ENCODE results near the gene PCSK7.
"Not testable (repeated sequence)": the region's sequence is repeated elsewhere in the genome, so short reads cannot be mapped to it uniquely, and the experiment has no call there.

PCSK7 gene

DNA sequence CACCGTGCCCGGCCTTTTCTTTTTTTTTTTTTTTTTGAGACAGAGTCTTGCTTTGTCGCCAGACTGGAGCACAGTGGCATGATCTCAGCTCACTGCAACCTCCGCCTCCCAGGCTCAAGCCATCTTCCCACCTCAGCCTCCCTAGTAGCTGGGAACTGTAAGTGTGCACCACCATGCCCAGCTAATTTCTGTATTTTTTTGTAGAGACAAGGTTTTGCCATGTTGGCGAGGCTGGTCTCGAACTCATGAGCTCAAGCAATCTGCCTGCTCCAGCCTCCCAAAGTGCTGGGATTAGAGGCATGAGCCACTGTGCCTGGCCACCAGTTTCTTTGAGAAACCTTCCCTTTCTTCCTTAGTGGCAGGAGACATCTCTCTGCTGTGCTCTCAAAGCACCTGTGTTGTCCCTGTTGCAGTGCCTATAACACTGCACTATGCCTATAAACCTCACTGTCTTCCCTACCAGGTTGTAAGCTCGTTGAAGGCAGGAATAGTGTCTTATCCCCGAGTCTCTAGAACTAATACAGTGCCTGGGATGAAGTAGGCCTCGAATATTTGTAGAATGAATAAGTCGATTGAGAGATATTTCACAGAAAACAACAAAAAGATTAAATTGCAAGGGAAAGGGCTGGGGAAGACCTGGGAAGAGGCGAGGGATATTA is 19.0 kb downstream of the PCSK7 start:
- no peak for DNase-seq

- no peak for DNase-seq
Measured at GRCh38 chr11:117210620-117211019, 21.3 kb downstream of the PCSK7 start.

DNA sequence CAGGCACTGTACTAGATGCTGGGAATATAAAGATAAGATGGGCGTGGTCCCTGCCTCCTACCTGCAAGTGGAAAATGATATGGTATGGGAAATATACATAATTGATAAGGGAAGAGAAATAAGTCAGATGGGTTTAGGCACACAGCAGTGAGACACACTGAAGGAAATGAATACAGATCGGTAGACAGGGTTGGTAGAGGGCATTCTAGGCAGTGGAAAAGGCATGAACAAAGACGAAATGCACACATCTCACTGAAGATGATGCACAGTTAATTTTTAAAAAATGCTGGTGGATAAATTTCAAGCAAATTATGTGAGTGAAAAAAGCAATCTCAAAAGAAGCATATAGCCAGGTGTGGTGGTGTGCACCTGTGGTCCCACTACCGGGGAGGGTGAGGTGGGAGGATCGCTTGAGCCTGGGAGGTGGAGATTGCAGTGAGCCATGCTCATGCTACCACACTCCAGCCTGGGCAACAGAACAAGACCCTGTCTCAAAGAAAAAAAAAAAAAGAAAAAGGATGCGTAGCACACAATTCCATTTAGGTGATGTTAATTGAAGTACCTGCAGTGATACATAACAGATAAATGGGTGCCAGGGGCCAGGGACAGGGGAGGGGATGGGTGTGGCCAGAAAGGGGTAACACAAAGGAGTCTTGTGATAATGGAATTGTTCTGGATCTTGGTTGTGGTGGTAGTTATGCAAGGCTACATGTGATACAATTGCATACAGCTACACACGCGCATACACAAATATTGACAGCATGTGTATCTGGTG is 22.3 kb downstream of the PCSK7 start:
- not testable (repeated sequence) for DNase-seq

DNA sequence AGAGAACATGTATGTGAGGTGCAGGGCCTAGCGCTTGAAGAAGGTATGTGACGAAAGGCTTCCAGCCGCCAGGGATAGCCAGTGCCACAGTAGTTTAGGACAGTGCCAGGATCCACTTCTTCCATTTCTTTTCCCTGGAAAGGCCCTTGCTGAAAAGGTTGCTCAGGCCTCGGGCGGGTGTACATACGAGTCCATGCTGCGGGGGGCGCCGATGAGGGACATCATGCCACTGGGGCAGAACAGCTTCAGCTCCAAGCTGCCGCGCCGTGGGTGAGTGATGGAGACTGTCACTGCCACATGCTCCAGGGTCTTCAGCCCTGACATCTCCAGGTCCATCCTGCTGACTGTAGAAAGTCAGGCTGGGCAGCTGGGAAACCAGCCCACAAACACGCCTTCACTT is 23.2 kb downstream of the PCSK7 start:
- DNase-seq = not testable (repeated sequence)

DNA sequence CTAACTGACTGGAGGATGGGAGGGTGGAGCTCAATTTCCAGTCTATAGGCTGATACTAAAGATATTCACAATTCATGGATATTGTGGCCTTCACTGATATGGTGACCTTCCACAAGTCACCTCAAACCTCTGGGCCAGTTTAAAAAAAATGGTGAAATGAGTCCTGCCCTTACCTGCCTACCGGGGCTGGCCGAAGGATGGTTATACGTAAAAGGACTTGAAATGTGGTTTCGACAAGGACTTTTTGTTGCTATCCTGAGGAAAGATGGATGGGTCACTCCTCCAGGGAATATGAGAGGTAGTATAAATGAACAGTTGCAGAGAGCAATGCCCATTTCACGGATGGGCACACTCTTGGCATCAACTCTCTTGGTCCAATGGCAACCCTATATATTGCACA is 24.4 kb downstream of the PCSK7 start:
- DNase-seq = not testable (repeated sequence)

DNA sequence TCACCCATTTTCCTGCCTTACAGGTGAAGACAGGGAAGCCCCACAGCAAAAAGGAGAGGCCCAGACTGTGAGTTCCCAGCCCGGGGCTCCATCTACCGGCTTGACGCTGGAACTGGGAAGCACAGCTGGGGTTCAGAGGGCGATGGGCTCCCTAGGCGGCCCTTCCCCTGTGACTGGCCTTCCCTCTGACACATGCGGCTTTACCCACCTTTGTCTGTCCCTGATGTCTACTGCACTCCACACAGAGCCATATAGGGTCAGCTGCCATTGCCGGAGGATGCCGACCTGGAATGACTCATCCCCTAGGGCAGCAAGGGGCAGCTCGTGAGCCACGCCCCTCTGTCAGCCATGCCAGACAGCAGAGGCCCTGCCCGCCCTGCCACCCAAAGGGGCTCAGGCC is 25.0 kb downstream of the PCSK7 start:
- DNase-seq = not testable (repeated sequence)

DNA sequence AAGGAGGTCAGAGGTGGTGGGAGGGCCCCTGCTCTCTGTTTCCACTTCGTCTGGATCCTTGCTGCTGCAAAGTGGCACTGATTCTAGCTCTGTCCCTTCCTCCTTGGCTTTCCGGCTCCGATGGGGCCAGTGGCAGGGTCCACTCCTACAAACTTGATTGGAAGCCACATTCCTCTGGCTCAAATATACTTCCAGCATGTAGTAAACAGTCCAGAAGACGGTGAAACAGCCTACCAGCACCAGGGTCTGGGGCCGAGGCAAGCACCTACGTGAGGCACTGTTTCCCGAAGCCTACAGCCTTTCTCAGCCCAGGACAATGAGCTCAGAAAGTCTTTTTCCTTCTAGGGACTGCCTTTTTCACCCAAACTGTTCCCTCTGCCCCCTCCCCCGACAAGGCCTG is 25.8 kb downstream of the PCSK7 start:
- not testable (repeated sequence) for DNase-seq

- no peak for DNase-seq
Measured at GRCh38 chr11:117205211-117205818, 26.6 kb downstream of the PCSK7 start.

DNA sequence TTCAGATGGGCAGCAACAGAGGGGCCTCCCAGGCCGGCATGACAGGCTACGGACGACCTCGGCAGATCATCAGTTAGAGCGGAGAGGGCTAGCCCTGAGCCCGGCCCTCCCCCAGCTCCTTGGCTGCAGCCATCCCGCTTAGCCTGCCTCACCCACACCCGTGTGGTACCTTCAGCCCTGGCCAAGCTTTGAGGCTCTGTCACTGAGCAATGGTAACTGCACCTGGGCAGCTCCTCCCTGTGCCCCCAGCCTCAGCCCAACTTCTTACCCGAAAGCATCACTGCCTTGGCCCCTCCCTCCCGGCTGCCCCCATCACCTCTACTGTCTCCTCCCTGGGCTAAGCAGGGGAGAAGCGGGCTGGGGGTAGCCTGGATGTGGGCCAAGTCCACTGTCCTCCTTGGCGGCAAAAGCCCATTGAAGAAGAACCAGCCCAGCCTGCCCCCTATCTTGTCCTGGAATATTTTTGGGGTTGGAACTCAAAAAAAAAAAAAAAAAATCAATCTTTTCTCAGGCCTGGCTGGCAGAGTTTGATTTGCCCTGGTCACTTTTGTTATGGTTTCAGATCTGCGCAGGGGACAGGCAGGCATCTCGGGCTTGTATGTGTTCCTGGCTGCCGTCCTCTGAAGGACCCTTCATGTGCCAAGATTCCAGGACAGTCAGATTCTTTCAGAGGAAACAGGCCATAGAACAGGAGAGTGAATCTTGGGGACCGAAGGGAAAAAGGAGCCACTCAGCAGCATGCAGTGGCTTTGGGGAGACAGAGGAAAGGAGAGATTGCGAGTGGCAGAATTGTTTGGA is 27.4 kb downstream of the PCSK7 start:
- DNase-seq = no peak

GRCh38 chr11:117203069-117203407 is 28.8 kb downstream of the PCSK7 start:
- DNase-seq = no peak

- no peak for DNase-seq
Measured at GRCh38 chr11:117202386-117203068, 29.3 kb downstream of the PCSK7 start.

DNA sequence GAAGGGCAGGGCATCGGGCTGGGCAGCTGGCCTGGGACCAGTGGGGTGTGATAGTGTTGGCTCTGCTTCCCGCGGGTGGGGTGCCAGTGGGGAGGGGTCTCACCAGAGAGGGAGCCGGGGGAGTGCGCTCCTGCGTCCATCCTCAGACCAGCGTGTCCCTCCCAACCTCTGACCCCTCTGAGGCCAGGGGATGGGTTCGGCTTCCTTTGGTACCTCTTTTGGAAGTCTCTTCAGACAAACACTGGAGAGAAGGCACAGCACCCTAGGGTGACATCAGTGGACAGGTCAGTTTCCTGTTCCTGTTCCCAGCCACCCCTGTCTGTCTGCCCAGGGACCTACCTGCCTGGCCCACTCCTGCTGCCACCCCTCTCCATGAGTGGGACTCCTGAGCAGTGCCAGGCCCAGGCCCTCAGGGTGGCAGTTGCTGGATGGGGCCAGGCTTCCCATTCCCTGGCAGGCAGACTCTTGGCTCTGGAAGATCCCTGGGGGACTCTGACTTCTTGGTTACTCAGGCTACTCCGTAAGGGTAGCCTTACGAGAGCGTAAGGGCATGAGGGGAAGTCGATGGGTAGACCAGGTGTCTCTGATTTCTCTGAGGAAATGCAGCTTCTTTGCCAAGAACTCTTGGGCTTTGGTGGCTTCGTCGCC is 30.1 kb downstream of the PCSK7 start:
- DNase-seq = no peak

DNA sequence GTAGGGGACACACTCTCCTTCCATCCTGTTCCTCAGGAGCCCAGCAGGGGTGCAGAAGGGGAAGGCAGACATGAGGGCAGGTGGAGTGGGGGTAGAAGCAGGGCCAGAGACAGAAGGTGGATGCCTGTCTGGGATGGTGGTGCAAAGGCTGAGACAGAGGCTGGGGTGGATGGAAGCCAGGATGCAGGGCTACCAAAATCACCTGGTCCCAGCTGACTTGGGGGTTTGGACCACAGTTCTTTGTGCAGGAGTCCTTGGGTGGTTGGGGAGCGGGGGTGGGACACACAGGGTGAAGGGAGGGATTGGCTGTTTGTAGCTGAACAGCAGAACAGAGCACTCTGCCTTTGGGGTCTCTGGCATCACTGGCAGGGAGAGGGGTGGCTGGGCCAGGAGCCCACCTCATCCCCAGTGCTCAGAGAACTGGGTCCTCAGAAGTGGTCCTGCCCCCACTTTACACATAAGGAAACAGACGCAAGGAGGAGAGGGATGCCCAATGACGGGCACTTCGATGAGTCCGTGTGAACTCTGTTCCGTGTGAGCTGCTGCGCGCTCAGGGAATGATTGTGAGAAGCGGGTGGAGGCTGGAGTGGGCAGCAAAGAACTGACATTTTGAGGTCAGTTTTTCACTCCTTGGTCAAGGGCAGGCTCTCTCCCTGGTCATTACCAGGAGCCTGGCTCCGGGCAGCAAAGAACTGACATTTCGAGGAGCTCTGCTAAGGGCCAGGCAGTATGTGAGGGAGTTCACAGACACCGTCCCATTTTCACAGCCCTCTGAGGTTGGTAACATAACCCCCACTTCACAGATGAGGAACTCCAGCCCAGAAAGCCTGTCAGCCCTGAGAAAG is 30.8 kb downstream of the PCSK7 start:
- no peak for DNase-seq

GRCh38 chr11:117199916-117200812 is 31.7 kb downstream of the PCSK7 start:
- no peak for DNase-seq

DNA sequence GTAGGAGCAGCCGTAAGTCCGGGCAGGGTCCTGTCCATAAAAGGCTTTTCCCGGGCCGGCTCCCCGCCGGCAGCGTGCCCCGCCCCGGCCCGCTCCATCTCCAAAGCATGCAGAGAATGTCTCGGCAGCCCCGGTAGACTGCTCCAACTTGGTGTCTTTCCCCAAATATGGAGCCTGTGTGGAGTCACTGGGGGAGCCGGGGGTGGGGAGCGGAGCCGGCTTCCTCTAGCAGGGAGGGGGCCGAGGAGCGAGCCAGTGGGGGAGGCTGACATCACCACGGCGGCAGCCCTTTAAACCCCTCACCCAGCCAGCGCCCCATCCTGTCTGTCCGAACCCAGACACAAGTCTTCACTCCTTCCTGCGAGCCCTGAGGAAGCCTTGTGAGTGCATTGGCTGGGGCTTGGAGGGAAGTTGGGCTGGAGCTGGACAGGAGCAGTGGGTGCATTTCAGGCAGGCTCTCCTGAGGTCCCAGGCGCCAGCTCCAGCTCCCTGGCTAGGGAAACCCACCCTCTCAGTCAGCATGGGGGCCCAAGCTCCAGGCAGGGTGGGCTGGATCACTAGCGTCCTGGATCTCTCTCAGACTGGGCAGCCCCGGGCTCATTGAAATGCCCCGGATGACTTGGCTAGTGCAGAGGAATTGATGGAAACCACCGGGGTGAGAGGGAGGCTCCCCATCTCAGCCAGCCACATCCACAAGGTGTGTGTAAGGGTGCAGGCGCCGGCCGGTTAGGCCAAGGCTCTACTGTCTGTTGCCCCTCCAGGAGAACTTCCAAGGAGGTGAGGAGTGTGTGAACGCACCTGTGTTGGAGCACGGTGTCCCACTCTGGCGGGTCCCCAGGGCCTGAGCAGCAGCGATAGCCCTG is 32.6 kb downstream of the PCSK7 start, which contains the start of gene TAGLN:
Gene TAGLN, plus strand, starts transcription at position 318 of the 863 bp plus-strand sequence. CDS start 3,644 bp downstream, outside the sequence.
- DNase-seq = no peak

DNA sequence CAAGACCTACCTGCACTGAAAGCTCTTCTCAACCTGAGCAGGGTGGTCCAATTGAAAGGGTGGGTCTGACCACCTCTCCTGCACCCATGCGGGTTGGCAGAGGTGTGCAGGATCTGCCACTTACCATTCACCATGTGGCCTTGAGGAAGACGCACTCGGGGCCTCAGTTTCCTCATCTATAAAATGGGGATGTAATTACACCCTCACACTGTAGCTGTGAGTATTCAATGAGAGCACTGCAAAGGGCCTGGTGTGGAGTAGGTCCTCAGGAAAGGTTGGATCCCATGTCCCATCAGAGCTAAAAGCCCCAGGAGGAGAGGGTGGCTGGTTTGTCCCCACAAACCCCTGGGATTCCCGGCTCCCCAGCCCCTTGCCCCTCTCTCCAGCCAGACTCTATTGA is 33.3 kb downstream of the PCSK7 start:
- no peak for DNase-seq

DNA sequence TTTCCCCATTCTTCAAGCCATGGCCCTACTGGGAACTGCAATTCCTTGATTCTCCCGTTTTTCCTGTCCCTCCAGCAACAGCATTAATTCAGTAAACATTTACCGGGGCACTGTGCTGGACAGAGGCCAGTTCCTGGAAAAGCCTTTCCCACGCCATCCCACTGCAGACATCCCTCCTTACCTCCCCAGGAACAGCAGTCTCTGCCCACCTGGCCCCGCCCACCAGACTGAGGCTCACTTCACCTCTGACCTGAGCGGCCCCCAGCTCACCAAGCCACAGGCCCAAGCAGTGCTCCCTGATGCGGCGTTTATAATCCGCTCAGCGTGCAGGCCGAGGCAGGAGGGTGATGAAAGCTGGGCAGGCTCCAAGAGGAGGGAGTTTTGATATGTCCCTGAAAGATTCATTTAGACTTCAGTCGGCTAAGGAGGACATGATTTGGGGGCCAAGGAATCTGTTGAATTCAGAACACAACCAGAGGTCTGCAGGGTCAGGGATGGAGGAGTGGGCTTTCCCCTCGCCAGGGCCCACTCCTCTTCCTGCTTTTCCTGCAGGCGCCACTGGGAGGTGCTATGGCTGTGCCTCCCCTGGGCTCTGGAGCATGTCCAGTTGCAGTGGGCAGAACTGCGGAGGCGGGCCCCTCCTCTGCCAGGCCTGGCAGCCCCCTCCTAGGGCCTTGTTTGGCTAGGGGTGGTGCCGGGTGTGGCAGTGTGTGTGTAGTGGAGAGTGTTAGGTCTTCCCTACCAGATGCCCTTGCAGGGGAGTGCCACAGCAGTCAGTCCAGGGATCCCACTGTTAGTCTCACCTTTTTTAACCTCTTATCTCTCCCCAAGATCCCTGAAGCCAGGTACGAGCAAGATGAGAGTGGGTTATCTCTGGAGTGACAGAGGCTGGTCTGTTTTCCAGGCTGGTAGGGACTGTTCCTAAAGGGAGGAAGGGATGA is 34.1 kb downstream of the PCSK7 start:
- DNase-seq = no peak

GRCh38 chr11:117197006-117197405 is 34.9 kb downstream of the PCSK7 start:
- no peak for DNase-seq
